Parathyroid adenoma (tissue), 2 donors: ENCODE measurements around the gene KLF13.

Experiments used
- H2AFZ ChIP-seq: fragments of 300-600 bp; sonication (generic); one replicate; pipeline ENCODE4 v1.7.0; 2017; ENCODE audit warnings: antibody characterized with exemption, mild to moderate bottlenecking
- H3K27ac ChIP-seq: fragments of 300-600 bp; sonication (generic); one replicate; pipeline ENCODE4 v1.7.0; 2017
- H3K27me3 ChIP-seq: fragments of 300-600 bp; sonication (generic); one replicate; pipeline ENCODE4 v1.7.0; 2017; ENCODE audit warnings: low read length; ENCODE audit not compliant: control insufficient read depth, insufficient read depth
- H3K36me3 ChIP-seq: fragments of 300-600 bp; sonication (generic); one replicate; pipeline ENCODE4 v1.7.0; 2017; ENCODE audit warnings: low read length; ENCODE audit not compliant: control insufficient read depth, insufficient read depth
- H3K4me1 ChIP-seq: fragments of 300-600 bp; sonication (generic); one replicate; pipeline ENCODE4 v1.7.0; 2017; ENCODE audit warnings: control low read depth
- H3K4me2 ChIP-seq: fragments of 300-600 bp; sonication (generic); one replicate; pipeline ENCODE4 v1.7.0; 2017; ENCODE audit warnings: low read length
- H3K4me3 ChIP-seq: fragments of 300-600 bp; sonication (generic); one replicate; pipeline ENCODE4 v1.7.0; 2017; ENCODE audit warnings: low read depth, low read length
- H3K79me2 ChIP-seq: fragments of 300-600 bp; sonication (generic); one replicate; pipeline ENCODE4 v1.7.0; 2017; ENCODE audit warnings: control low read depth
- H3K9ac ChIP-seq: fragments of 300-600 bp; sonication (generic); one replicate; pipeline ENCODE4 v1.7.0; 2017; ENCODE audit warnings: mild to moderate bottlenecking
- H3K9me3 ChIP-seq: fragments of 300-600 bp; sonication (generic); one replicate; pipeline ENCODE4 v1.7.0; 2017; ENCODE audit warnings: low read length; ENCODE audit not compliant: control insufficient read depth
- CTCF ChIP-seq: fragments of 300-600 bp; sonication (generic); IDR thresholded peaks from one replicate; pipeline ENCODE4 v1.7.0; 2017; ENCODE audit warnings: antibody characterized with exemption, mild to moderate bottlenecking
- donor health status: primary hyperparathyroidism.

Gene KLF13

GRCh38 chr15:31304751-31305365, 21.8 kb upstream of the KLF13 start:
- H3K27me3 ChIP-seq, result no peaks in the 10 kb centered on the region
- H3K4me2 ChIP-seq, result no peak overlapping the region
- no peaks in the 10 kb centered on the region for H3K79me2 ChIP-seq
- H3K9ac ChIP-seq, result no peak overlapping the region
- H3K9me3 ChIP-seq, result no peaks in the 10 kb centered on the region
- no peak overlapping the region for H3K4me3 ChIP-seq
- H3K27ac ChIP-seq, result no peak overlapping the region
- H2AFZ ChIP-seq, result no peak overlapping the region
- H3K4me1 ChIP-seq, result no peaks in the 10 kb centered on the region
- no peaks in the 10 kb centered on the region for H3K36me3 ChIP-seq
- no peak for TF ChIP-seq CTCF

DNA sequence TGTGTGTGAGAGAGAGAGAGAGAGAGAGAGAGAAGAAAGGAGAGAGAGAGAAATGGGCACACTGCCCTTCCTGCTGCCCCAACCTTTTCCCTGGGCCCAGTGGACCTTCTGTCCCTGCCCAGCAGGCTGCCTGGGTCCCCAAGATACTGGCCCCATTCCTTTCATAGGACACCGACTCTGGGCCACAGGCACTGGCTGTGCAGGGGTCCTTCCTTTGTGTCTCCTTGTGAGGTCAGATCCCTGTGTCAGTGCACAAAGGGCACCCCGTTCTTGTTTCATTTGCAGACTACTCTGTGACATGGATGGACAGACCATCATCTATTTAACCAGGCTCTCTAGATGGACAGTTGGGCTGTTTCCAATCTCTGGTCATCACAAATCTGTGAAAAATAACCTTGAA, 21.3 kb upstream of the KLF13 start:
- Histone ChIP-seq H3K9ac (no peak overlapping the region), H3K79me2 (no peaks in the 10 kb centered on the region), H3K27ac (no peak overlapping the region), H3K4me1 (no peaks in the 10 kb centered on the region), H3K27me3 (no peaks in the 10 kb centered on the region), H3K4me2 (no peak overlapping the region), H3K9me3 (no peaks in the 10 kb centered on the region), H3K4me3 (no peak overlapping the region), H3K36me3 (no peaks in the 10 kb centered on the region), H2AFZ (no peak overlapping the region)
- no peak for TF ChIP-seq CTCF

DNA sequence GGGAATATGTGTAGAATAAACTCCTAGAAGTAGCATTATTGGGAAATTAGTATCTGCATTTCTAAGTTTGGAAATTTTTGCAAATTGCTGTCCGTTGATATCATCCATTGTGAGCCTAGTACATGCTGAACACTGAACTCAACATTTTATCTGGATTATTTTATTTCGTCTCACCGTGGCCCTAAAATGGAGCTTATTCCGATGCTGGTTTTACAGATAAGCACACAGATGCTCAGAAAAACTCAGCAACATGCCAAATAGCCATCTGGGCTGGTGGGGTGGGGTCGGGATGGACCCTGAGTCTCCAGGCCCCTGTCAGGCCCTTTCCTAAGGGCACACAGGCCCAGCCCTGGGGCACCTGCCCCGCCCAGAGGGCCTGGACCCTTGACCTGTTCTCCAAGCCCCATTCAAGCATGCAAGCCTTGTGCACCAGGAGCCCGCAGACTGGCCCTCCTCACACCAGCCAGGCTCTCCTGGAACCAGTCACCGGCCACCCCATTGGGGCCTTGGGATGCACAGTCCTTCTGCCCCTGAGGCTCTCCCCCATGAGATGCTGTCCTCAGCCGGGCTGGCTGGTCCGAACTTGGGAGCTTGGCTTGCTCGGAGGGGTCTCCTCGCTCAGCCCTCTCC, 20.7 kb upstream of the KLF13 start:
- no peak overlapping the region for H3K27ac ChIP-seq
- H3K27me3 ChIP-seq, result no peaks in the 10 kb centered on the region
- no peaks in the 10 kb centered on the region for H3K9me3 ChIP-seq
- H3K36me3 ChIP-seq, result no peaks in the 10 kb centered on the region
- no peak overlapping the region for H3K9ac ChIP-seq
- no peak overlapping the region for H2AFZ ChIP-seq
- no peaks in the 10 kb centered on the region for H3K4me1 ChIP-seq
- H3K4me2 ChIP-seq, result no peak overlapping the region
- TF ChIP-seq CTCF, result no peak
- H3K79me2 ChIP-seq, result no peaks in the 10 kb centered on the region
- H3K4me3 ChIP-seq, result no peak overlapping the region

- H2AFZ ChIP-seq, result no peak overlapping the region
- H3K79me2 ChIP-seq, result no peaks in the 10 kb centered on the region
- no peaks in the 10 kb centered on the region for H3K27me3 ChIP-seq
- H3K4me2 ChIP-seq, result no peak overlapping the region
- H3K4me1 ChIP-seq, result no peaks in the 10 kb centered on the region
- no peak for TF ChIP-seq CTCF
- no peak overlapping the region for H3K27ac ChIP-seq
- no peak overlapping the region for H3K9ac ChIP-seq
- H3K4me3 ChIP-seq, result no peak overlapping the region
- no peaks in the 10 kb centered on the region for H3K9me3 ChIP-seq
- no peaks in the 10 kb centered on the region for H3K36me3 ChIP-seq
These were observed 20.0 kb upstream of the KLF13 start for GRCh38 chr15:31306426-31307269.
